AG04450 (cell line): ENCODE measurements around the gene TMEM144. TPM values are rescaled to one million over a fixed set of nuclear protein-coding genes. Genes with fewer than 3 reads are reported as not detected.

ENCODE experiments used
- CTCF ChIA-PET: fragments of 300-600, 350-600 bp; formaldehyde crosslinking; extraction: SDS; loops from one replicate; lab custom pipeline; 2022; ENCODE audit warnings: antibody characterized with exemption, inconsistent platforms; lab: Charles Lee
- POLR2A ChIA-PET: fragments of 350-600 bp; formaldehyde crosslinking; extraction: SDS; loops from one replicate; lab custom pipeline; 2021; ENCODE audit warnings: antibody characterized with exemption, inconsistent platforms; lab: Yijun Ruan, JAX
- DNase-seq: peaks from one replicate; pipeline ENCODE4 v3.0.0-alpha.2; 2011; ENCODE audit warnings: low read depth, low spot score
- H3K27ac ChIP-seq: one replicate; pipeline ENCODE4 v1.5.1; 2012; ENCODE audit warnings: low read depth, low read length, control low read depth
- H3K27me3 ChIP-seq: one replicate; pipeline ENCODE4 v1.6.0; 2012; ENCODE audit warnings: low read length; ENCODE audit not compliant: control insufficient read depth, insufficient read depth
- H3K4me3 ChIP-seq: 2 replicates; pipeline ENCODE4 v1.5.1; 2011; ENCODE audit warnings: mild to moderate bottlenecking, low read depth, low read length, control low read depth
- H3K9me3 ChIP-seq: 2 replicates; pipeline ENCODE4 v1.5.1; 2012; ENCODE audit warnings: low read length; ENCODE audit not compliant: control insufficient read depth, insufficient read depth
- CTCF ChIP-seq: IDR thresholded peaks from 2 replicates; pipeline ENCODE4 v1.5.1; 2011; ENCODE audit warnings: low read depth, low read length, control low read depth, inconsistent platforms
- polyA plus RNA-seq: library from polyadenylated mRNA; depleted of rRNA; stranded (reverse); fragments of >200 nt; gene quantifications from 2 replicates; pipeline ENCODE4 v1.2.3, GENCODE V29; 2011

Gene TMEM144
- polyA plus RNA-seq, 1 experiment, result 0.82 TPM

GRCh38 chr4:158234671-158235070 lies 24.4 kb downstream of the TMEM144 start:
- Histone ChIP-seq H3K9me3 (no peaks in the 10 kb centered on the region), H3K4me3 (no peak overlapping the region), H3K27ac (no peak overlapping the region), H3K27me3 (no peaks in the 10 kb centered on the region)
- ChIA-PET CTCF (interaction anchor here (0.6 kb wide), 2 partner anchors 18 to 60 kb away, joined by 3 to 4 read pairs; no protein-coding TSS in a partner anchor), POLR2A (no interaction called here)
- no peak for TF ChIP-seq CTCF
- DNase-seq, result no peak

- H3K9me3 ChIP-seq, result no peaks in the 10 kb centered on the region
- CTCF ChIA-PET, result interaction anchor here (1.0 kb wide), 1 partner anchor 19 kb away, joined by 4 read pairs; no protein-coding TSS in a partner anchor
Measured at GRCh38 chr4:158236304-158237030, 26.2 kb downstream of the TMEM144 start.

GRCh38 chr4:158238575-158238974 lies 28.3 kb downstream of the TMEM144 start:
- CTCF ChIA-PET, result no interaction called here
- TF ChIP-seq CTCF, result no peak
- POLR2A ChIA-PET, result no interaction called here
- no peaks in the 10 kb centered on the region for H3K9me3 ChIP-seq
- no peak for DNase-seq
- no peak overlapping the region for H3K27ac ChIP-seq
- H3K4me3 ChIP-seq, result no peak overlapping the region
- H3K27me3 ChIP-seq, result no peaks in the 10 kb centered on the region

More at GRCh38 chr4:158236304-158237030, 26.2 kb downstream of the TMEM144 start:
- no peak for TF ChIP-seq CTCF
- no peak for DNase-seq
- no peak overlapping the region for H3K27ac ChIP-seq
- no peak overlapping the region for H3K4me3 ChIP-seq
- POLR2A ChIA-PET, result no interaction called here
- no peaks in the 10 kb centered on the region for H3K27me3 ChIP-seq

GRCh38 chr4:158239196-158239595 lies 28.9 kb downstream of the TMEM144 start:
- H3K27ac ChIP-seq, result no peak overlapping the region
- CTCF ChIA-PET, result no interaction called here
- H3K4me3 ChIP-seq, result no peak overlapping the region
- POLR2A ChIA-PET, result no interaction called here
- no peak for DNase-seq
- no peaks in the 10 kb centered on the region for H3K27me3 ChIP-seq
- no peak for TF ChIP-seq CTCF
- no peaks in the 10 kb centered on the region for H3K9me3 ChIP-seq

GRCh38 chr4:158243071-158243470 lies 32.8 kb downstream of the TMEM144 start:
- ChIA-PET POLR2A (no interaction called here), CTCF (interaction anchor here (1.7 to 2.3 kb wide), 2 partner anchors 10 to 12 kb away, joined by 11 read pairs; no protein-coding TSS in a partner anchor)
- no peaks in the 10 kb centered on the region for H3K27me3 ChIP-seq
- no peak for DNase-seq
- H3K27ac ChIP-seq, result no peak overlapping the region
- TF ChIP-seq CTCF, result no peak
- H3K9me3 ChIP-seq, result no peaks in the 10 kb centered on the region
- no peak overlapping the region for H3K4me3 ChIP-seq
